Ectodermal cell (in vitro differentiated cells): ENCODE results near the gene MTG1.
A peak's percentile ranks its signal among the peaks of the same experiment; 100 is the strongest.
"Not testable (repeated sequence)": the region's sequence is repeated elsewhere in the genome, so short reads cannot be mapped to it uniquely, and the experiment has no call there.

Source experiments
- H3K27ac ChIP-seq: 2 replicates; pipeline ENCODE4 v1.7.0; 2013; ENCODE audit warnings: mild to moderate bottlenecking, low read depth, low read length; ENCODE audit not compliant: insufficient read depth, poor library complexity, severe bottlenecking
- H3K27me3 ChIP-seq: 2 replicates; pipeline ENCODE4 v1.7.0; 2013; ENCODE audit warnings: mild to moderate bottlenecking, low read length; ENCODE audit not compliant: insufficient read depth, control insufficient read depth, poor library complexity, severe bottlenecking
- H3K36me3 ChIP-seq: one replicate; pipeline ENCODE4 v1.7.0; 2013; ENCODE audit warnings: low read length; ENCODE audit not compliant: control insufficient read depth, insufficient read depth
- H3K4me1 ChIP-seq: one replicate; pipeline ENCODE4 v1.7.0; 2013; ENCODE audit warnings: low read length; ENCODE audit not compliant: control insufficient read depth, insufficient read depth
- H3K4me3 ChIP-seq: 2 replicates; pipeline ENCODE4 v1.7.0; 2013; ENCODE audit warnings: low read depth, low read length, control low read depth; ENCODE audit not compliant: insufficient read depth
- H3K9me3 ChIP-seq: 2 replicates; pipeline ENCODE4 v1.7.0; 2013; ENCODE audit warnings: mild to moderate bottlenecking, low read length, moderate library complexity; ENCODE audit not compliant: control insufficient read depth
- WGBS, 2 experiments: methylation state at CpG; one replicate each; pipeline ENCODE4 v1.1.7; 2013; ENCODE audit warnings: missing lambda C conversion rate in 2 of 2; 5-methylcytosine and 5-hydroxymethylcytosine counted together

Gene MTG1

GRCh38 chr10:133379152-133379800 is 14.7 kb upstream of the MTG1 start, which contains the start of gene PAOX:
Gene PAOX (plus strand): TSS chr10:133379262. CDS start chr10:133379317, 55 bp downstream.
- no peaks in the 10 kb centered on the region for H3K36me3 ChIP-seq
- 5 to 6% methylated on average over 69 of the region's 78 CpGs for WGBS, 2 experiments
- H3K27ac ChIP-seq: no peak within 1 kb of the TSS
- no peaks in the 10 kb centered on the region for H3K9me3 ChIP-seq
- peaks cover 57% of the 10 kb centered on the region for H3K27me3 ChIP-seq
- H3K4me3 ChIP-seq: peak within 1 kb of the TSS; percentile 60
- no peaks in the 10 kb centered on the region for H3K4me1 ChIP-seq

- Histone ChIP-seq H3K9me3 (no peaks in the 10 kb centered on the region), H3K4me1 (no peaks in the 10 kb centered on the region), H3K27ac (no peak overlapping the region), H3K4me3 (peak overlapping the region; percentile 46), H3K36me3 (no peaks in the 10 kb centered on the region), H3K27me3 (peaks cover 49% of the 10 kb centered on the region)
- 91 to 93% methylated on average over 36 of the region's 36 CpGs for WGBS, 2 experiments
Measured at GRCh38 chr10:133379801-133380666, 13.9 kb upstream of the MTG1 start.

GRCh38 chr10:133381036-133381435 is 12.9 kb upstream of the MTG1 start:
- WGBS, 2 experiments: 94 to 95% methylated on average over 8 of the region's 8 CpGs
- Histone ChIP-seq H3K36me3 (no peaks in the 10 kb centered on the region), H3K27ac (no peak overlapping the region), H3K9me3 (no peaks in the 10 kb centered on the region), H3K4me3 (no peak overlapping the region), H3K27me3 (peaks cover 39% of the 10 kb centered on the region), H3K4me1 (no peaks in the 10 kb centered on the region)

- no peak overlapping the region for H3K4me3 ChIP-seq
- WGBS, 2 experiments: 85 to 90% methylated on average over 3 to 4 of the region's 4 CpGs
- H3K27me3 ChIP-seq: peaks cover 14% of the 10 kb centered on the region
- no peak overlapping the region for H3K27ac ChIP-seq
- H3K9me3 ChIP-seq: no peaks in the 10 kb centered on the region
- H3K36me3 ChIP-seq: no peaks in the 10 kb centered on the region
- H3K4me1 ChIP-seq: no peaks in the 10 kb centered on the region
Measured at GRCh38 chr10:133383551-133383950, 10.4 kb upstream of the MTG1 start.

- Histone ChIP-seq H3K9me3 (no peaks in the 10 kb centered on the region), H3K4me3 (no peak overlapping the region), H3K36me3 (no peaks in the 10 kb centered on the region), H3K4me1 (no peaks in the 10 kb centered on the region), H3K27me3 (peaks cover 12% of the 10 kb centered on the region), H3K27ac (no peak overlapping the region)
- WGBS, 2 experiments: 88 to 89% methylated on average over 13 of the region's 13 CpGs
Measured at GRCh38 chr10:133384071-133384470, 9.9 kb upstream of the MTG1 start.

- H3K27ac ChIP-seq: no peak overlapping the region
- WGBS, 2 experiments: 92 to 96% methylated on average over 2 of the region's 2 CpGs
- no peaks in the 10 kb centered on the region for H3K36me3 ChIP-seq
- H3K27me3 ChIP-seq: peaks cover 3% of the 10 kb centered on the region
- H3K9me3 ChIP-seq: no peaks in the 10 kb centered on the region
- no peak overlapping the region for H3K4me3 ChIP-seq
- H3K4me1 ChIP-seq: no peaks in the 10 kb centered on the region
Measured at GRCh38 chr10:133385214-133385613, 8.7 kb upstream of the MTG1 start.

- not testable (repeated sequence) for H3K4me3 ChIP-seq, H3K27ac ChIP-seq, H3K27me3 ChIP-seq, H3K4me1 ChIP-seq, H3K36me3 ChIP-seq, H3K9me3 ChIP-seq
- WGBS, 2 experiments: 91 to 97% methylated on average over 4 of the region's 4 CpGs
Measured at GRCh38 chr10:133386951-133387350, 7.0 kb upstream of the MTG1 start.

- no peak overlapping the region for H3K27ac ChIP-seq
- H3K4me3 ChIP-seq: no peak overlapping the region
Measured at GRCh38 chr10:133388236-133388972, 5.6 kb upstream of the MTG1 start.

GRCh38 chr10:133388973-133389818 is 4.8 kb upstream of the MTG1 start:
- no peak overlapping the region for H3K4me3 ChIP-seq
- no peaks in the 10 kb centered on the region for H3K27me3 ChIP-seq
- 94% methylated on average over 39 of the region's 39 CpGs for WGBS, 2 experiments
- no peaks in the 10 kb centered on the region for H3K36me3 ChIP-seq
- no peaks in the 10 kb centered on the region for H3K9me3 ChIP-seq
- no peak overlapping the region for H3K27ac ChIP-seq
- H3K4me1 ChIP-seq: peaks cover 3% of the 10 kb centered on the region

More at GRCh38 chr10:133388236-133388972, 5.6 kb upstream of the MTG1 start:
- H3K27me3 ChIP-seq: no peaks in the 10 kb centered on the region
- 86% methylated on average over 17 of the region's 17 CpGs for WGBS, 2 experiments
- peaks cover under 1% of the 10 kb centered on the region for H3K4me1 ChIP-seq
- no peaks in the 10 kb centered on the region for H3K9me3 ChIP-seq
- H3K36me3 ChIP-seq: no peaks in the 10 kb centered on the region
